ENCODE results near the gene ITGAD. TPM values are rescaled to one million over a fixed set of nuclear protein-coding genes. Genes with fewer than 3 reads are reported as not detected.

ITGAD gene
- total and polyA plus RNA-seq, 2 of the 4 experiments (the other 2 are of a cell fraction) = not detected

DNA sequence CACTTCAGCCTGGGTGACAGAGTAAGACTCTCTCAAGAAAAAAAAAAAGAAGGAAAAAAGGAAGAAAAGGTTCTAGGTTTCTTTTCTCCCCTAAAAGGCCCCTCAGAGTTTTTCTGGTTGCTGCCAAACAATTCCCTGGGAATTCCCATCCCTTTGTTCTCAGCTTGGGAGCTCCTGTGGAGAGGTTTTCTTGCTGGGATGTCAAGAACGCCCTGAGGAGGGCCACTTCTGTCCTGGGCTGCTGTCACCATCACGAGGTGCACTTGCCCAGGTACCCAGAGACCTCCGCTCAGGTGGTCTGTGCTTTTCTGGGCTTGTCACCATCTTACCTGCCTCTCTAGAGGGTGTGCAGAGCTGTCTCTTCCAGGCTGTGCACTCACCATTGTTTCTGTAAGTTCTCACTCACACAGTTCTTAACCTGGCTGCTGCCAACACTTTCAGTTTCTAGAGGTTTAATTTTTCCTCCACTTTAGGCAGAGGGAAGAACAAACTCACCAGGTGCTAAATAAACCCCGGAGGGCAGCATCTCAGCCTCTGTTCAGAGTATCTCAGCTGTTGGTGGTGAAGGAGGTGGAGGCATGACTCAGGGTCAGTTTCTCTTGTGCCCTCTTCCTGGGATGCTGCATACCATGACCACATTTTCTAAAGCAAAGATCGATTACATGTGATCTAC, 37.4 kb downstream of the ITGAD start:
- no peak overlapping the region for H4K91ac ChIP-seq (ENCODE audit: insufficient read depth, low read depth, low read length)
- no peak overlapping the region for H3K4ac ChIP-seq (ENCODE audit: low read depth, low read length)
- no peak overlapping the region for H3K18ac ChIP-seq (ENCODE audit: low read depth, low read length)
- H2BK20ac ChIP-seq (ENCODE audit: low read depth, low read length) = no peak overlapping the region
- CTCF ChIA-PET = interaction anchor here (1.0 kb wide), 1 partner anchor 22 kb away, joined by 3 read pairs; no protein-coding TSS in a partner anchor
- no peak overlapping the region for H2BK15ac ChIP-seq (ENCODE audit: low read depth, low read length)
- H3K14ac ChIP-seq (replicated peaks; ENCODE audit: low read depth, low read length) = no peak overlapping the region
- H3K4me3 ChIP-seq (ENCODE audit: insufficient read depth, low read depth, low read length) = no peak overlapping the region
- H3K23ac ChIP-seq (ENCODE audit: low read depth, low read length) = no peak overlapping the region
- no peak overlapping the region for H4K5ac ChIP-seq (ENCODE audit: low read depth, low read length)
- no peaks in the 10 kb centered on the region for H4K20me1 ChIP-seq (ENCODE audit: insufficient read depth, low read length)
- no peak overlapping the region for H3K9ac ChIP-seq (ENCODE audit: low read depth, low read length)
- no TSS peak for BruUV-seq (replicated peaks)
- no peaks in the 10 kb centered on the region for H3K79me1 ChIP-seq (ENCODE audit: low read depth in 1 of 2, low read length in 2 of 2)
- DNase-seq = no peak
- no peak for ATAC-seq (ENCODE audit: low read depth)
- no peak overlapping the region for H3K27ac ChIP-seq (ENCODE audit: insufficient read depth, low read length)
- no peaks in the 10 kb centered on the region; the same call in 1 of the 2 replicates for H3K9me3 ChIP-seq (ENCODE audit: control insufficient read depth, insufficient read depth, low read length)
- no peak overlapping the region for H3K56ac ChIP-seq (ENCODE audit: extremely low read depth, insufficient read depth, low read length)
- POLR2A ChIA-PET (ENCODE audit: unreplicated experiment) = no interaction called here
- peaks cover 24% of the 10 kb centered on the region for H3K27me3 ChIP-seq (ENCODE audit: control insufficient read depth, insufficient read depth, low read length)
- 7% methylated on average over 2 of the region's 5 CpGs; no CpG with 5 or more reads in 1 of the 2 experiments for WGBS, 2 experiments (ENCODE audit: extremely low coverage in 2 of 2, insufficient read length in 1 of 2)
- no peak overlapping the region for H2AK5ac ChIP-seq (ENCODE audit: low read depth, low read length)
- no peak overlapping the region for H2BK5ac ChIP-seq (ENCODE audit: low read depth, low read length, poor library complexity, severe bottlenecking)
- no peak overlapping the region for H2BK120ac ChIP-seq (ENCODE audit: low read depth, low read length)
- H3K4me1 ChIP-seq (ENCODE audit: control insufficient read depth, insufficient read depth, low read length) = no peaks in the 10 kb centered on the region
- H2AK9ac ChIP-seq (replicated peaks; ENCODE audit: low read depth, low read length, poor library complexity) = no peak overlapping the region
- no peaks in the 10 kb centered on the region for H3K36me3 ChIP-seq (ENCODE audit: control insufficient read depth, insufficient read depth, low read length)
- intact Hi-C loops (cut with micrococcal nuclease) (no loop called here), dilution Hi-C loops (cut with HindIII; ENCODE audit: low sequenced_read_pairs, unreplicated experiment) (no loop called here), in situ Hi-C loops (cut with MboI; ENCODE audit: low sequenced_read_pairs) (no loop called here)
- no peak overlapping the region for H2AFZ ChIP-seq (replicated peaks; ENCODE audit: low read length, poor library complexity)
- no peak for TF ChIP-seq POLR2A (IDR thresholded peaks at IDR 0.05; ENCODE audit: low read depth, low read length)
- no peak for TF ChIP-seq BHLHE40 (IDR thresholded peaks at IDR 0.05; ENCODE audit: low read depth, low read length)
- no peak for TF ChIP-seq FOS (IDR thresholded peaks at IDR 0.05; ENCODE audit: low read depth, low read length)
- TF ChIP-seq, protein P1, sequence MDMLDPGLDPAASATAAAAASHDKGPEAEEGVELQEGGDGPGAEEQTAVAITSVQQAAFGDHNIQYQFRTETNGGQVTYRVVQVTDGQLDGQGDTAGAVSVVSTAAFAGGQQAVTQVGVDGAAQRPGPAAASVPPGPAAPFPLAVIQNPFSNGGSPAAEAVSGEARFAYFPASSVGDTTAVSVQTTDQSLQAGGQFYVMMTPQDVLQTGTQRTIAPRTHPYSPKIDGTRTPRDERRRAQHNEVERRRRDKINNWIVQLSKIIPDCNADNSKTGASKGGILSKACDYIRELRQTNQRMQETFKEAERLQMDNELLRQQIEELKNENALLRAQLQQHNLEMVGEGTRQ (IDR thresholded peaks at IDR 0.05; ENCODE audit: low read depth, low read length) = no peak
- TF ChIP-seq MXI1 (IDR thresholded peaks at IDR 0.05; ENCODE audit: borderline replicate concordance, low read depth, low read length) = no peak
- no peak for TF ChIP-seq SMC3 (IDR thresholded peaks at IDR 0.05; ENCODE audit: low read depth, low read length)
- no peak for TF ChIP-seq NFE2L2 (IDR thresholded peaks at IDR 0.05; ENCODE audit: low read depth, low read length)
- no peak for TF ChIP-seq RAD21 (IDR thresholded peaks at IDR 0.05; ENCODE audit: low read length)
- TF ChIP-seq MAFK (IDR thresholded peaks at IDR 0.05; ENCODE audit: low read depth, low read length) = no peak
- no peak for TF ChIP-seq CHD1 (IDR thresholded peaks at IDR 0.05; ENCODE audit: low read depth, low read length)
- no peak for TF ChIP-seq CTCF (conservative IDR thresholded peaks at IDR 0.05; ENCODE audit: low read depth, low read length)
- no peak overlapping the region for H4K8ac ChIP-seq (ENCODE audit: low read depth in 2 of 2, low read length in 2 of 2)
- H3K9me1 ChIP-seq (ENCODE audit: insufficient read depth, low read length) = no peaks in the 10 kb centered on the region
- no peak overlapping the region for H3K4me2 ChIP-seq (ENCODE audit: low read depth, low read length)
